OCI-LY1 (cell line): ENCODE data around the gene COPB1.

Experiments used
- H2AFZ ChIP-seq: fragments of 200-600 bp; sonication (generic), shearing (Covaris generic); 2 replicates; pipeline ENCODE4 v1.6.0; 2014; ENCODE audit warnings: antibody characterized with exemption, mild to moderate bottlenecking, low read length
- H3F3A ChIP-seq: fragments of 200-600 bp; sonication (generic), shearing (Covaris generic); 2 replicates; pipeline ENCODE4 v1.6.0; 2014; ENCODE audit warnings: mild to moderate bottlenecking, antibody characterized with exemption, low read length, moderate library complexity; ENCODE audit not compliant: insufficient read depth
- H3K27ac ChIP-seq: fragments of 200-600 bp; sonication (generic); 2 replicates; pipeline ENCODE4 v1.5.1; 2014; ENCODE audit warnings: low read length, mixed run types, mild to moderate bottlenecking, low read depth; ENCODE audit not compliant: poor library complexity, severe bottlenecking
- H3K27me3 ChIP-seq: fragments of 200-600 bp; sonication (generic); 2 replicates; pipeline ENCODE4 v1.6.0; 2014; ENCODE audit warnings: antibody characterized with exemption, mild to moderate bottlenecking, low read length, moderate library complexity; ENCODE audit not compliant: insufficient read depth
- H3K36me3 ChIP-seq: fragments of 200-600 bp; sonication (generic); 2 replicates; pipeline ENCODE4 v1.6.1; 2014; ENCODE audit warnings: mild to moderate bottlenecking, antibody characterized with exemption, low read length, moderate library complexity, mixed read lengths; ENCODE audit not compliant: insufficient read depth
- H3K4me1 ChIP-seq: fragments of 200-600 bp; sonication (generic); 2 replicates; pipeline ENCODE4 v1.5.1; 2014; ENCODE audit warnings: mild to moderate bottlenecking, low read length, moderate library complexity; ENCODE audit not compliant: insufficient read depth, severe bottlenecking
- H3K4me2 ChIP-seq: fragments of 200-600 bp; sonication (generic), shearing (Covaris generic); 2 replicates; pipeline ENCODE4 v1.6.1; 2014; ENCODE audit warnings: low read length
- H3K4me3 ChIP-seq: fragments of 200-600 bp; sonication (generic); 2 replicates; pipeline ENCODE4 v1.5.1; 2014; ENCODE audit warnings: low read length, low read depth, mild to moderate bottlenecking, mixed read lengths; ENCODE audit not compliant: poor library complexity, severe bottlenecking
- H3K79me2 ChIP-seq: fragments of 200-600 bp; shearing (Covaris generic); 2 replicates; pipeline ENCODE4 v1.6.1; 2016; ENCODE audit warnings: mixed run types, low read length, mixed read lengths; ENCODE audit not compliant: insufficient read depth
- H3K9ac ChIP-seq: fragments of 200-600 bp; sonication (generic), shearing (Covaris generic); 2 replicates; pipeline ENCODE4 v1.6.1; 2014; ENCODE audit warnings: mild to moderate bottlenecking, low read length, mixed read lengths
- H3K9me2 ChIP-seq: fragments of 200-600 bp; sonication (generic), shearing (Covaris generic); 2 replicates; pipeline ENCODE4 v1.6.1; 2014; ENCODE audit warnings: low read depth, mild to moderate bottlenecking, low read length, mixed read lengths
- H3K9me3 ChIP-seq: fragments of 200-600 bp; shearing (Covaris generic); 2 replicates; pipeline ENCODE4 v1.6.1; 2014; ENCODE audit warnings: low read length, mixed read lengths
- H4K20me1 ChIP-seq: fragments of 200-600 bp; sonication (generic), shearing (Covaris generic); 2 replicates; pipeline ENCODE4 v1.6.0; 2016; ENCODE audit warnings: mild to moderate bottlenecking, low read length; ENCODE audit not compliant: insufficient read depth
- CTCF ChIP-seq: fragments of 200-600 bp; sonication (generic), shearing (Covaris generic); IDR thresholded peaks from 2 replicates; pipeline ENCODE4 v1.5.1; 2017; ENCODE audit warnings: mild to moderate bottlenecking, antibody characterized with exemption, low read length, moderate library complexity, mixed read lengths
- EZH2 ChIP-seq: fragments of 200-600 bp; sonication (generic), shearing (Covaris generic); IDR thresholded peaks from 2 replicates; pipeline ENCODE4 v1.8.0; 2017; ENCODE audit warnings: borderline replicate concordance, mixed run types, mild to moderate bottlenecking, antibody characterized with exemption, low read length, moderate library complexity, mixed read lengths

Gene COPB1

GRCh38 chr11:14445542-14446530 lies 53.8 kb downstream of the COPB1 start:
- no peaks in the 10 kb centered on the region for H4K20me1 ChIP-seq
- no peaks in the 10 kb centered on the region for H3F3A ChIP-seq
- H3K4me1 ChIP-seq = no peaks in the 10 kb centered on the region
- H3K79me2 ChIP-seq = no peaks in the 10 kb centered on the region
- no peaks in the 10 kb centered on the region for H3K27me3 ChIP-seq
- H3K27ac ChIP-seq = no peak overlapping the region
- no peak overlapping the region for H3K4me3 ChIP-seq
- no peaks in the 10 kb centered on the region for H3K9me3 ChIP-seq
- H3K4me2 ChIP-seq = no peak overlapping the region
- H3K9ac ChIP-seq = no peak overlapping the region
- no peaks in the 10 kb centered on the region for H3K36me3 ChIP-seq
- no peak overlapping the region for H2AFZ ChIP-seq
- no peaks in the 10 kb centered on the region for H3K9me2 ChIP-seq
- no peak for TF ChIP-seq CTCF
- TF ChIP-seq EZH2 = no peak

- H3K36me3 ChIP-seq = no peaks in the 10 kb centered on the region
- no peaks in the 10 kb centered on the region for H3K4me1 ChIP-seq
- H3K9me2 ChIP-seq = no peaks in the 10 kb centered on the region
- H3K79me2 ChIP-seq = no peaks in the 10 kb centered on the region
- no peaks in the 10 kb centered on the region for H4K20me1 ChIP-seq
- no peak overlapping the region for H3K4me2 ChIP-seq
- H2AFZ ChIP-seq = no peak overlapping the region
- H3K27ac ChIP-seq = no peak overlapping the region
- no peaks in the 10 kb centered on the region for H3F3A ChIP-seq
- H3K9ac ChIP-seq = no peak overlapping the region
- H3K27me3 ChIP-seq = 0 out of 2 replicates have a peak, but pooled peaks cover 3% of the 10 kb centered on the region
- no peak for TF ChIP-seq CTCF
- no peak for TF ChIP-seq EZH2
- no peaks in the 10 kb centered on the region for H3K9me3 ChIP-seq
- H3K4me3 ChIP-seq = no peak overlapping the region
Measured at GRCh38 chr11:14444441-14445189, 55.0 kb downstream of the COPB1 start.

- Histone ChIP-seq H3K9ac (no peak overlapping the region), H3K36me3 (no peaks in the 10 kb centered on the region), H2AFZ (no peak overlapping the region), H3K79me2 (no peaks in the 10 kb centered on the region), H3K9me2 (no peaks in the 10 kb centered on the region), H3F3A (no peaks in the 10 kb centered on the region), H3K4me2 (no peak overlapping the region), H4K20me1 (no peaks in the 10 kb centered on the region), H3K27ac (no peak overlapping the region), H3K4me1 (no peaks in the 10 kb centered on the region), H3K9me3 (no peaks in the 10 kb centered on the region), H3K27me3 (0 out of 2 replicates have a peak, but pooled peaks cover 3% of the 10 kb centered on the region), H3K4me3 (no peak overlapping the region)
- TF ChIP-seq CTCF (no peak), EZH2 (no peak)
Measured at GRCh38 chr11:14443638-14444037, 56.0 kb downstream of the COPB1 start.
